Mucosa of descending colon (tissue), 3 donors: ENCODE data around the gene PDPK1. TPM values are rescaled to one million over a fixed set of nuclear protein-coding genes. Genes with fewer than 3 reads are reported as not detected.

Source experiments
- ATAC-seq: fragments of 200-7000 bp; cut with Tn5 transposase; one replicate; pipeline ENCODE4 v1.9.1; 2020; ENCODE audit warnings: mild to moderate bottlenecking, moderate library complexity
- DNase-seq, 3 donors: peaks; one replicate each; pipeline ENCODE4 v3.0.0-alpha.2; 2020
- H3K36me3 ChIP-seq: fragments of 200-600 bp; one replicate; pipeline ENCODE4 v1.8.0; 2021; ENCODE audit warnings: low read depth, mild to moderate bottlenecking
- H3K4me1 ChIP-seq: fragments of 200-600 bp; one replicate; pipeline ENCODE4 v1.8.0; 2021; ENCODE audit warnings: low read depth, mild to moderate bottlenecking
- H3K4me3 ChIP-seq: fragments of 200-600 bp; one replicate; pipeline ENCODE4 v1.8.0; 2021; ENCODE audit warnings: mild to moderate bottlenecking
- H3K9me3 ChIP-seq: fragments of 200-600 bp; one replicate; pipeline ENCODE4 v1.8.0; 2021; ENCODE audit warnings: mild to moderate bottlenecking
- CTCF ChIP-seq: fragments of 200-600 bp; IDR thresholded peaks from one replicate; pipeline ENCODE4 v1.8.0; 2022; ENCODE audit warnings: antibody characterized with exemption, mild to moderate bottlenecking
- intact Hi-C, 2 donors: fragments of 100-400 bp; cut with DNase I in 1 of 2; cut with micrococcal nuclease in 1 of 2; formaldehyde crosslinking; loops; one replicate each; pipeline versions ENCODE4 v1.11.0 to v1.11.1; 2022; cut with DNase I, micrococcal nuclease
- total RNA-seq, 3 donors: library from RNA; stranded (reverse); fragmentation: NEBNext Ultra II Directional in 2 of 3; extraction: Animal tissue kit (Norgen Biotek cat#: 25700) in 2 of 3; gene quantifications; one replicate each; pipeline versions ENCODE4 v1.2.1 to v1.2.4, GENCODE V29; 2021 to 2023
- donor health status: DM: no; HTN: no; CAD: no; lungs with moderate emphysema.
- donor health status: DM: no; HTN: no; CAD: no.
- donor health status: DM: no; HTN: yes; CAD: no.

PDPK1 gene
- total RNA-seq, 3 donors from 2014 or later: 73.3 to 79.6 (median 79.3) TPM

GRCh38 chr16:2518823-2519710, 18.8 kb upstream of the PDPK1 start:
- Histone ChIP-seq H3K9me3 (no peaks in the 10 kb centered on the region), H3K4me3 (no peak overlapping the region), H3K36me3 (no peaks in the 10 kb centered on the region), H3K4me1 (peaks cover 60% of the 10 kb centered on the region)
- no peak for ATAC-seq
- intact Hi-C loops: no loop called here
- peak in 2 of 3 donors; percentile 51 to 73 for DNase-seq
- TF ChIP-seq CTCF: no peak

- ATAC-seq (no peak), DNase-seq (no peak)
- intact Hi-C loops: no loop called here
- TF ChIP-seq CTCF: no peak
- H3K9me3 ChIP-seq: no peaks in the 10 kb centered on the region
- no peak overlapping the region for H3K4me3 ChIP-seq
- no peaks in the 10 kb centered on the region for H3K36me3 ChIP-seq
- H3K4me1 ChIP-seq: peaks cover 64% of the 10 kb centered on the region
These were observed 18.1 kb upstream of the PDPK1 start for GRCh38 chr16:2519711-2520080.

GRCh38 chr16:2520097-2520783, 17.6 kb upstream of the PDPK1 start, which contains the start of gene AMDHD2:
Gene AMDHD2, plus strand, starts transcription at chr16:2520371. Its CDS starts 88 bp downstream, at chr16:2520459.
- peak; percentile 82 for ATAC-seq
- Histone ChIP-seq H3K4me1 (peaks cover 62% of the 10 kb centered on the region), H3K4me3 (peak within 1 kb of the TSS; percentile 36), H3K36me3 (no peaks in the 10 kb centered on the region), H3K9me3 (no peaks in the 10 kb centered on the region)
- intact Hi-C loops: no loop called here
- no peak for TF ChIP-seq CTCF
- peak; percentile 94 to 95 (median 94) for DNase-seq

- DNase-seq (peak in 2 of 3 donors; percentile 63 to 86), ATAC-seq (peak; percentile 44)
- peaks cover 56% of the 10 kb centered on the region for H3K4me1 ChIP-seq
- H3K36me3 ChIP-seq: no peaks in the 10 kb centered on the region
- no peak for TF ChIP-seq CTCF
- H3K4me3 ChIP-seq: peak overlapping the region; percentile 36
- H3K9me3 ChIP-seq: no peaks in the 10 kb centered on the region
- intact Hi-C loops: no loop called here
These were observed 16.9 kb upstream of the PDPK1 start for GRCh38 chr16:2520784-2521531.

GRCh38 chr16:2523801-2524231, 14.0 kb upstream of the PDPK1 start:
- peaks cover 30% of the 10 kb centered on the region for H3K4me1 ChIP-seq
- H3K36me3 ChIP-seq: no peaks in the 10 kb centered on the region
- intact Hi-C loops: no loop called here
- ATAC-seq (peak; percentile 34), DNase-seq (peak in 2 of 3 donors; percentile 38 to 62)
- H3K9me3 ChIP-seq: no peaks in the 10 kb centered on the region
- no peak overlapping the region for H3K4me3 ChIP-seq
- no peak for TF ChIP-seq CTCF
